Natural killer cell (primary cell): ENCODE data around the gene SCN5A. TPM values are rescaled to one million over a fixed set of nuclear protein-coding genes. Genes with fewer than 3 reads are reported as not detected.

ENCODE experiments used
- ATAC-seq, 3 donors: fragments of 150-1000 bp in 2 of 3; fragments of 200-7000 bp in 1 of 3; cut with Tn5 transposase; 1 replicate in 1 of 3; 2 replicates in 2 of 3; pipeline ENCODE4 v1.10.0; 2021; ENCODE audit warnings: mild to moderate bottlenecking in 2 of 3, moderate library complexity in 2 of 3
- DNase-seq, 2 donors: peaks; one replicate each; pipeline versions ENCODE4 v3.0.0 to v3.0.0-alpha.2; 2013 to 2021; ENCODE audit warnings: mixed read lengths in 1 of 2
- H3K27ac ChIP-seq: one replicate; pipeline ENCODE4 v1.5.1; 2013; ENCODE audit warnings: mild to moderate bottlenecking, low read length
- H3K27me3 ChIP-seq: one replicate; pipeline ENCODE4 v1.6.1; 2013; ENCODE audit warnings: low read length; ENCODE audit not compliant: control insufficient read depth, insufficient read depth
- H3K36me3 ChIP-seq: one replicate; pipeline ENCODE4 v1.6.1; 2013; ENCODE audit warnings: low read length; ENCODE audit not compliant: control insufficient read depth, insufficient read depth
- H3K4me1 ChIP-seq: one replicate; pipeline ENCODE4 v1.6.1; 2013; ENCODE audit warnings: low read length; ENCODE audit not compliant: control insufficient read depth, insufficient read depth
- H3K4me3 ChIP-seq: one replicate; pipeline ENCODE4 v1.5.1; 2013; ENCODE audit warnings: low read length
- H3K9me3 ChIP-seq: one replicate; pipeline ENCODE4 v1.6.1; 2013; ENCODE audit warnings: low read length; ENCODE audit not compliant: control insufficient read depth, insufficient read depth
- H3K27ac Mint-ChIP-seq, 2 donors: one replicate each; pipeline ENCODE4 v1.8.0; 2022; ENCODE audit warnings: mild to moderate bottlenecking in 2 of 2, mixed read lengths in 2 of 2, moderate library complexity in 1 of 2
- H3K27me3 Mint-ChIP-seq, 2 donors: one replicate each; pipeline ENCODE4 v1.8.0; 2022; ENCODE audit warnings: low read depth in 2 of 2, mixed read lengths in 2 of 2
- H3K36me3 Mint-ChIP-seq: one replicate; pipeline ENCODE4 v1.8.0; 2022; ENCODE audit warnings: mixed read lengths
- H3K4me1 Mint-ChIP-seq, 2 donors: one replicate each; pipeline ENCODE4 v1.8.0; 2022; ENCODE audit warnings: mixed read lengths in 2 of 2
- H3K4me3 Mint-ChIP-seq: one replicate; pipeline ENCODE4 v1.8.0; 2022; ENCODE audit warnings: mild to moderate bottlenecking, moderate library complexity, mixed read lengths
- H3K9me3 Mint-ChIP-seq, 2 donors: one replicate each; pipeline ENCODE4 v1.8.0; 2022; ENCODE audit warnings: mixed read lengths in 2 of 2
- WGBS: methylation state at CpG from one replicate; pipeline ENCODE4 v1.1.7; 2013; ENCODE audit warnings: missing lambda C conversion rate; ENCODE audit not compliant: insufficient coverage; 5-methylcytosine and 5-hydroxymethylcytosine counted together
- intact Hi-C: fragments of 100-400 bp; cut with micrococcal nuclease; formaldehyde crosslinking; loops from one replicate; pipeline ENCODE4 v1.14.2; 2022
- total RNA-seq, 4 donors: library from RNA; stranded (reverse); fragments of 120-200 nt in 1 of 4; gene quantifications; one replicate each; pipeline versions ENCODE4 v1.2.3 to v1.2.4, GENCODE V29; 2013 to 2022
- TF ChIP-seq, protein P1 (sequence below): fragments of 200-600 bp; IDR thresholded peaks from one replicate; pipeline ENCODE4 v1.8.0; 2022; ENCODE audit warnings: antibody characterized with exemption

The SCN5A gene
- total RNA-seq, 3 donors from 2014 or later (not counting 1 experiment from before 2014, with no cell fraction given): 0.50 TPM; not detected in 2

DNA sequence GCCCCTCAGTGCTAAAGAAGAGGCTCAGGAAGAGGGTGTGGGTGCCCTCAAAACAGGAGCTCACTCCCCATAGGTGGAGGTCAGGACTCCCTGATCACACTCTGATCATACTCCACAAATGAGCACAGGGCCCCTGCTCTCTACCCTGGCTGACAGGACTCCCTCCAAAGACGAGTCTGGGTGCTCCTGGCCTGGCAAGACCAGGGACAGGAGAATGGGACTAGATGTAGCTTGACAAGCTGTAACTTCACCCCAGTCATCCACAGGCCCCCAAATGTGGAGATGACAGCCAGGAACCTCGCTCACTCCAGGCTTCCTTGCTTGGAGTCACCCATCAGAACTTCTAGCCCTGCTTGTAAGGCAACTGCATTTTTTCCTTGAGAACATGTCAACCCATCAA is 11.1 kb downstream of the SCN5A start:
- H3K27me3 Mint-ChIP-seq: peaks cover 6 to 12% of the 10 kb centered on the region in 2 donors

GRCh38 chr3:38637906-38638305 is 11.6 kb downstream of the SCN5A start:
- H3K9me3 ChIP-seq: no peaks in the 10 kb centered on the region
- no peak overlapping the region for H3K4me3 ChIP-seq
- no peak for ATAC-seq
- H3K36me3 ChIP-seq: no peaks in the 10 kb centered on the region
- intact Hi-C loops: no loop called here
- TF ChIP-seq, protein P1, sequence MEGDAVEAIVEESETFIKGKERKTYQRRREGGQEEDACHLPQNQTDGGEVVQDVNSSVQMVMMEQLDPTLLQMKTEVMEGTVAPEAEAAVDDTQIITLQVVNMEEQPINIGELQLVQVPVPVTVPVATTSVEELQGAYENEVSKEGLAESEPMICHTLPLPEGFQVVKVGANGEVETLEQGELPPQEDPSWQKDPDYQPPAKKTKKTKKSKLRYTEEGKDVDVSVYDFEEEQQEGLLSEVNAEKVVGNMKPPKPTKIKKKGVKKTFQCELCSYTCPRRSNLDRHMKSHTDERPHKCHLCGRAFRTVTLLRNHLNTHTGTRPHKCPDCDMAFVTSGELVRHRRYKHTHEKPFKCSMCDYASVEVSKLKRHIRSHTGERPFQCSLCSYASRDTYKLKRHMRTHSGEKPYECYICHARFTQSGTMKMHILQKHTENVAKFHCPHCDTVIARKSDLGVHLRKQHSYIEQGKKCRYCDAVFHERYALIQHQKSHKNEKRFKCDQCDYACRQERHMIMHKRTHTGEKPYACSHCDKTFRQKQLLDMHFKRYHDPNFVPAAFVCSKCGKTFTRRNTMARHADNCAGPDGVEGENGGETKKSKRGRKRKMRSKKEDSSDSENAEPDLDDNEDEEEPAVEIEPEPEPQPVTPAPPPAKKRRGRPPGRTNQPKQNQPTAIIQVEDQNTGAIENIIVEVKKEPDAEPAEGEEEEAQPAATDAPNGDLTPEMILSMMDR: no peak
- Mint-ChIP-seq H3K9me3 (no peaks in the 10 kb centered on the region), H3K36me3 (no peaks in the 10 kb centered on the region), H3K27me3 (peaks cover 6 to 12% of the 10 kb centered on the region in 2 donors), H3K27ac (no peak overlapping the region), H3K4me1 (peaks cover 0 to 5% of the 10 kb centered on the region in 2 donors), H3K4me3 (no peak overlapping the region)
- no peaks in the 10 kb centered on the region for H3K27me3 ChIP-seq
- H3K27ac ChIP-seq: no peak overlapping the region
- 76% methylated on average over 4 of the region's 5 CpGs for WGBS
- no peaks in the 10 kb centered on the region for H3K4me1 ChIP-seq
- no peak for DNase-seq

More for the DNA sequence above, 11.1 kb downstream of the SCN5A start:
- no peak for DNase-seq
- Histone ChIP-seq H3K4me1 (no peaks in the 10 kb centered on the region), H3K9me3 (no peaks in the 10 kb centered on the region), H3K27me3 (no peaks in the 10 kb centered on the region), H3K4me3 (no peak overlapping the region), H3K27ac (no peak overlapping the region), H3K36me3 (no peaks in the 10 kb centered on the region)
- WGBS: 65% methylated on average over 2 of the region's 2 CpGs
- Mint-ChIP-seq H3K27ac (no peak overlapping the region), H3K9me3 (no peaks in the 10 kb centered on the region), H3K4me1 (peaks cover 0 to 5% of the 10 kb centered on the region in 2 donors), H3K4me3 (no peak overlapping the region), H3K36me3 (no peaks in the 10 kb centered on the region)
- TF ChIP-seq, protein P1: no peak
- ATAC-seq: no peak
- intact Hi-C loops: no loop called here

DNA sequence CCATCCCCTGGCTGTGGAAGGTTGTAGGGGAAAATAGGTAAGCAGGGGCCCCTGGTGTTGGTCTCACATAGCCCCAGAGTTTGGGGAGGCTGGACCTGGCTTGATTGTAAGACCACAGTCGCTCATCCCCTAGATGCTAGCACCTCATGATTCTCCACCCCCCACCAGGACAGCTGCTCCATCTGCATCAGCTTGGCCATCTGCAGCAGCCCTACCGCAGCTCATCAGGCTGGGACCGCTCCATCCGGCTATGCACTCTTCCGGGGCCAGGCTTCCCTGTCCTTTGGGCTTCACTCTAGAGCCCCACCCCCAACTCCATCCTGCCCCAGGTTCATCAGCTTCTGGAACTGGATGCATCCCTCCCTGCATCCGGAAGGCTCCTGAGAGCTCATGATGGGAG is 12.6 kb downstream of the SCN5A start:
- Histone ChIP-seq H3K9me3 (no peaks in the 10 kb centered on the region), H3K36me3 (no peaks in the 10 kb centered on the region), H3K4me3 (no peak overlapping the region), H3K4me1 (no peaks in the 10 kb centered on the region), H3K27ac (no peak overlapping the region), H3K27me3 (no peaks in the 10 kb centered on the region)
- Mint-ChIP-seq H3K4me3 (no peak overlapping the region), H3K4me1 (peaks cover 0 to 5% of the 10 kb centered on the region in 2 donors), H3K27ac (no peak overlapping the region), H3K9me3 (no peaks in the 10 kb centered on the region), H3K27me3 (peaks cover 6 to 12% of the 10 kb centered on the region in 2 donors), H3K36me3 (no peaks in the 10 kb centered on the region)
- ATAC-seq: no peak
- intact Hi-C loops: no loop called here
- DNase-seq: no peak
- 96% methylated on average over 6 of the region's 6 CpGs for WGBS
- TF ChIP-seq, protein P1: no peak

- DNase-seq (no peak), ATAC-seq (no peak)
- Histone ChIP-seq H3K4me1 (no peaks in the 10 kb centered on the region), H3K4me3 (no peak overlapping the region), H3K9me3 (no peaks in the 10 kb centered on the region), H3K27ac (no peak overlapping the region), H3K27me3 (no peaks in the 10 kb centered on the region), H3K36me3 (no peaks in the 10 kb centered on the region)
- Mint-ChIP-seq H3K9me3 (no peaks in the 10 kb centered on the region), H3K27me3 (peaks cover 6 to 12% of the 10 kb centered on the region in 2 donors), H3K36me3 (no peaks in the 10 kb centered on the region), H3K27ac (no peak overlapping the region), H3K4me1 (peaks cover 0 to 5% of the 10 kb centered on the region in 2 donors), H3K4me3 (no peak overlapping the region)
- intact Hi-C loops: no loop called here
- WGBS: 79% methylated on average over 7 of the region's 7 CpGs
- TF ChIP-seq, protein P1: no peak
Observed at GRCh38 chr3:38636464-38636863, 13.0 kb downstream of the SCN5A start.
